DND-41 (cell line): Measurements from ENCODE around the gene KLF16.

Experiments used
- ATAC-seq: fragments of 200-7000 bp; cut with Tn5 transposase; 3 replicates; pipeline ENCODE4 v1.9.1; 2021; ENCODE audit warnings: low read depth; ENCODE audit not compliant: insufficient read depth
- DNase-seq: peaks from one replicate; pipeline ENCODE4 v3.0.0-alpha.2; 2020
- H2AFZ ChIP-seq: 2 replicates; pipeline ENCODE4 v1.6.0; 2012; ENCODE audit warnings: low read depth, low read length
- H3K27ac ChIP-seq: 2 replicates; pipeline ENCODE4 v1.5.1; 2012; ENCODE audit warnings: low read length, inconsistent platforms
- H3K27me3 ChIP-seq: fragments of 200-600 bp; sonication (generic); 2 replicates; pipeline ENCODE4 v1.6.0; 2012; ENCODE audit warnings: low read length, mild to moderate bottlenecking, inconsistent platforms; ENCODE audit not compliant: insufficient read depth, poor library complexity
- H3K36me3 ChIP-seq: 2 replicates; pipeline ENCODE4 v1.5.1; 2012; ENCODE audit warnings: low read length, inconsistent platforms; ENCODE audit not compliant: insufficient read depth
- H3K4me1 ChIP-seq: 2 replicates; pipeline ENCODE4 v1.5.1; 2012; ENCODE audit warnings: mild to moderate bottlenecking, low read length; ENCODE audit not compliant: insufficient read depth
- H3K4me2 ChIP-seq: 2 replicates; pipeline ENCODE4 v1.6.0; 2012; ENCODE audit warnings: mild to moderate bottlenecking, moderate library complexity, low read length, inconsistent platforms; ENCODE audit not compliant: insufficient read depth
- H3K4me3 ChIP-seq, 2 experiments: fragments of 200-600 bp in 1 of 2; shearing (Covaris generic) in 1 of 2; 2 replicates each; pipeline ENCODE4 v1.5.1; 2012 to 2016; ENCODE audit warnings: inconsistent platforms in 2 of 2, low read length in 2 of 2, mild to moderate bottlenecking in 2 of 2, low read depth in 1 of 2, moderate library complexity in 1 of 2
- H3K79me2 ChIP-seq: 2 replicates; pipeline ENCODE4 v1.6.0; 2012; ENCODE audit warnings: low read length, inconsistent platforms; ENCODE audit not compliant: insufficient read depth
- H3K9ac ChIP-seq: 2 replicates; pipeline ENCODE4 v1.6.0; 2012; ENCODE audit warnings: low read depth, mild to moderate bottlenecking, inconsistent platforms, low read length, moderate library complexity
- H3K9me3 ChIP-seq: 2 replicates; pipeline ENCODE4 v1.5.1; 2012; ENCODE audit warnings: low read length, moderate library complexity, mild to moderate bottlenecking, inconsistent platforms; ENCODE audit not compliant: insufficient read depth, severe bottlenecking
- H4K20me1 ChIP-seq: 2 replicates; pipeline ENCODE4 v1.6.0; 2012; ENCODE audit warnings: low read length; ENCODE audit not compliant: insufficient read depth
- EZH2 ChIP-seq: IDR thresholded peaks from 3 replicates; pipeline ENCODE4 v1.6.1; 2012; ENCODE audit warnings: borderline replicate concordance, low read depth, mild to moderate bottlenecking, moderate library complexity, low read length, inconsistent platforms; ENCODE audit not compliant: severe bottlenecking
- TF ChIP-seq, protein P1 (sequence below): IDR thresholded peaks from 2 replicates; pipeline ENCODE4 v1.5.1; 2012; ENCODE audit warnings: borderline replicate concordance, low read length, moderate library complexity, mild to moderate bottlenecking; ENCODE audit not compliant: poor library complexity, severe bottlenecking; ENCODE audit errors: extremely low read depth

KLF16 gene

DNA sequence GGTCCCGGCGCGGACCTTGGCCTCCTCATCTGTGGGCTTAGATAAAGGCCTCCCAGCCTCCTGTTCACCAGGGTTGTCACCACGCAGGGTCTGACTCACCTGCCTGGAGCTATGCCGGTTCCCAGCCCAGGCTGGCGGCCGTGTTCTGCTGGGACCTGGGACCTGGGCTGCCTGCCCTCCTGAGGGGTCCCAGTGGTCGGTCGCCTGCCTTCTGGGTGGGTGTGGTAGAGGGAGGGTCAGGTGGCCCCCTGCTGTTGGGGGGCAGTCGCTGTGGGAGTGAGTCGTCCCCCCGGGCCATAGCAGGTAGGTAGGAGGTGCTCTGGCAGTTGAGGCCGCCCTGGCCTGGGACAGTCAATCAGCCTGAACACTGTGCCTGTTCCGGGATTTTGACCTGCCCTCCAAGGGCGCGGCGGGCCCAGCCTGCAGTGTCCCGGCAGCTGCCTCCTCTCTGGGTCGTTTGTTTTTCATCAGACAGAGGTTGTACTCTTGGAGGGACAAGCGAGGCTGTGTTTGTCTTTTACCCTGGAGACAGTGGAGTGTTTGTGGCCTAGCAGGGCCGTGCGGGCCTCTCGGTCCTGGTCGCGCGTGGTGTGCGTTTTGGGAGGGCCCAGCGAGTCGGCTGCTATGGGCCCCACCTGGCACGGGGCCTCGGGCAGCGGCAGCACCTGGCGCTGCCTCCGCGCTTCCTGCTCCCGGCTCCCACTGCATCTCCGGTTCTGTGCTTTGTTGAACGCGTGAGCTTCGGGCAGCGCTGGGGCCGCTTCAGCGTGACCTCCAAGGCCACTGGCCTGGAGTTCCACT lies 44.4 kb upstream of the KLF16 start:
- peaks cover 70% of the 10 kb centered on the region for H3K79me2 ChIP-seq

DNA sequence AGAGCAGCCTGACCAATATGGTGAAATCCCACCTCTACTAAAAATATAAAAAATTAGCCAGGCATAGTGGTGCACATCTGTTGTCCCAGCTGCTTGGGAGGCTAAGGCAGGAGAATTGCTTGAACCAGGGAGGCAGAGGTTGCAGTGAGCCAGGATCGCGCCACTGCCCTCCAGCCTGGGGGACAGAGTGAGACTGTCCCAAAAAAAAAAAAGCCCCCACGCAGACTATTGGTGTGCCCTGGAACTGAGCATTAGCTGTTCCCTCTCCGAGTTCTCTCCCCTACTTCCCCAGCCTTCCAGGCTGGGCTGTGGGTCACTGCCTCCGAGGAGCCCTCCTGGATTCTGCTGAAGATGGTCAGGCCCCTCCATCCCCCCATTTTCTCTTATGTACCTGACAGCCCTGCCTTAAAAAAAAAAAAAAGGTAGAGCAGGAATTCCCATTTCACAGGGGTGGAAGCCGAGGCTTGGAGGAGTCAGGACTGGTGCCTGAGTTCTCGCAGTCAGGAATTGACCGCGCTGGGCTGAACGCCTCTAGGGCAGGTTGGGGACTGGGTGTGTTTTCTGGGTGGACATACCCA lies 43.7 kb upstream of the KLF16 start:
- no peak overlapping the region for H3K27ac ChIP-seq
- TF ChIP-seq, protein P1, sequence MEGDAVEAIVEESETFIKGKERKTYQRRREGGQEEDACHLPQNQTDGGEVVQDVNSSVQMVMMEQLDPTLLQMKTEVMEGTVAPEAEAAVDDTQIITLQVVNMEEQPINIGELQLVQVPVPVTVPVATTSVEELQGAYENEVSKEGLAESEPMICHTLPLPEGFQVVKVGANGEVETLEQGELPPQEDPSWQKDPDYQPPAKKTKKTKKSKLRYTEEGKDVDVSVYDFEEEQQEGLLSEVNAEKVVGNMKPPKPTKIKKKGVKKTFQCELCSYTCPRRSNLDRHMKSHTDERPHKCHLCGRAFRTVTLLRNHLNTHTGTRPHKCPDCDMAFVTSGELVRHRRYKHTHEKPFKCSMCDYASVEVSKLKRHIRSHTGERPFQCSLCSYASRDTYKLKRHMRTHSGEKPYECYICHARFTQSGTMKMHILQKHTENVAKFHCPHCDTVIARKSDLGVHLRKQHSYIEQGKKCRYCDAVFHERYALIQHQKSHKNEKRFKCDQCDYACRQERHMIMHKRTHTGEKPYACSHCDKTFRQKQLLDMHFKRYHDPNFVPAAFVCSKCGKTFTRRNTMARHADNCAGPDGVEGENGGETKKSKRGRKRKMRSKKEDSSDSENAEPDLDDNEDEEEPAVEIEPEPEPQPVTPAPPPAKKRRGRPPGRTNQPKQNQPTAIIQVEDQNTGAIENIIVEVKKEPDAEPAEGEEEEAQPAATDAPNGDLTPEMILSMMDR, result no peak
- no peak for TF ChIP-seq EZH2
- H3K79me2 ChIP-seq, result peaks cover 63% of the 10 kb centered on the region
- H3K4me2 ChIP-seq, result 0 out of 2 replicates have a peak overlapping the region, but pooled peaks have one; percentile 80
- H3K9ac ChIP-seq, result no peak overlapping the region
- H2AFZ ChIP-seq, result no peak overlapping the region
- peaks cover 29% of the 10 kb centered on the region for H3K4me1 ChIP-seq
- no peaks in the 10 kb centered on the region for H3K9me3 ChIP-seq
- peaks cover 26% of the 10 kb centered on the region for H4K20me1 ChIP-seq
- ATAC-seq (no peak), DNase-seq (no peak)
- no peak overlapping the region for H3K4me3 ChIP-seq
- H3K27me3 ChIP-seq, result no peaks in the 10 kb centered on the region
- H3K36me3 ChIP-seq, result peaks cover 15% of the 10 kb centered on the region

More for the DNA sequence above, 44.4 kb upstream of the KLF16 start:
- no peak for DNase-seq
- Histone ChIP-seq H3K27me3 (no peaks in the 10 kb centered on the region), H3K4me1 (peaks cover 29% of the 10 kb centered on the region), H3K36me3 (peaks cover 21% of the 10 kb centered on the region), H3K9me3 (no peaks in the 10 kb centered on the region), H3K9ac (no peak overlapping the region), H4K20me1 (peaks cover 29% of the 10 kb centered on the region), H3K27ac (no peak overlapping the region), H2AFZ (no peak overlapping the region), H3K4me3 (no peak overlapping the region), H3K4me2 (no peak overlapping the region)
- TF ChIP-seq EZH2, result no peak
- TF ChIP-seq, protein P1, result no peak
- no peak for ATAC-seq

DNA sequence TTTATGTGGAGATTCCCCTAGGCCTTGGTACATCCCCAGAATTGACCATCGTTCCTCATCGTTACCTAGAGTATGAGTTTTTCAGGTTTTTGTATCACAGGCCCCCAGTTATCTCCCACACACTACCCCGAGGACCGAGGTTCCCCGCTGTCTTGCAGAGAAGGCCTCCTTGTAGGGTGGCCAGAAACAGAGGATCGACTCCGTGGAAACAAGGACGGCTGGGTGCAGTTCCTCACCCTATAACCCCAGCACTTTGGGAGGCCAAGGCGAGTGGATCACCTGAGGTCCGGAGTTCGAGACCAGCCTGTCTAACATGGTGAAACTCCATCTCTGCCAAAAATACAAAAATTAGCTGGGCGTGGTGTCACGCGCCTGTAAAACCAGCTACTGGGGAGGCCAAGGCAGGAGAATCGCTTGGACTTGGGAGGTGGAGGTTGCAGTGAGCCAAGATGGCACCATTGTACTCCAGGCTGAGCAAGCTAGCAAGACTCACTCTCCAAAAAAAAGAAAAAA lies 42.5 kb upstream of the KLF16 start:
- Histone ChIP-seq H3K4me1 (peaks cover 29% of the 10 kb centered on the region), H3K27ac (peak overlapping the region; percentile 78), H3K9ac (peak overlapping the region; percentile 76), H3K27me3 (no peaks in the 10 kb centered on the region), H3K9me3 (no peaks in the 10 kb centered on the region), H3K4me3 (peak overlapping the region; percentile 28 to 87; a peak in 3 of 4 replicates), H4K20me1 (peaks cover 24% of the 10 kb centered on the region), H2AFZ (peak overlapping the region; percentile 70), H3K4me2 (peak overlapping the region; percentile 80), H3K79me2 (peaks cover 52% of the 10 kb centered on the region), H3K36me3 (peaks cover 11% of the 10 kb centered on the region)
- ATAC-seq, result no peak
- DNase-seq, result no peak
- TF ChIP-seq, protein P1, result no peak
- TF ChIP-seq EZH2, result no peak
